Activated CD8-positive, alpha-beta memory T cell treated with anti-CD3 and anti-CD28 coated beads, Interleukin-2, amount 50 U/mL, for 1 hour (primary cell): ENCODE results near the gene LPAR5.
"Not testable (repeated sequence)": the region's sequence is repeated elsewhere in the genome, so short reads cannot be mapped to it uniquely, and the experiment has no call there.

Source experiments
- DNase-seq: peaks from one replicate; pipeline ENCODE4 v3.0.0-alpha.2; 2020; ENCODE audit errors: extremely low read depth

LPAR5 gene

DNA sequence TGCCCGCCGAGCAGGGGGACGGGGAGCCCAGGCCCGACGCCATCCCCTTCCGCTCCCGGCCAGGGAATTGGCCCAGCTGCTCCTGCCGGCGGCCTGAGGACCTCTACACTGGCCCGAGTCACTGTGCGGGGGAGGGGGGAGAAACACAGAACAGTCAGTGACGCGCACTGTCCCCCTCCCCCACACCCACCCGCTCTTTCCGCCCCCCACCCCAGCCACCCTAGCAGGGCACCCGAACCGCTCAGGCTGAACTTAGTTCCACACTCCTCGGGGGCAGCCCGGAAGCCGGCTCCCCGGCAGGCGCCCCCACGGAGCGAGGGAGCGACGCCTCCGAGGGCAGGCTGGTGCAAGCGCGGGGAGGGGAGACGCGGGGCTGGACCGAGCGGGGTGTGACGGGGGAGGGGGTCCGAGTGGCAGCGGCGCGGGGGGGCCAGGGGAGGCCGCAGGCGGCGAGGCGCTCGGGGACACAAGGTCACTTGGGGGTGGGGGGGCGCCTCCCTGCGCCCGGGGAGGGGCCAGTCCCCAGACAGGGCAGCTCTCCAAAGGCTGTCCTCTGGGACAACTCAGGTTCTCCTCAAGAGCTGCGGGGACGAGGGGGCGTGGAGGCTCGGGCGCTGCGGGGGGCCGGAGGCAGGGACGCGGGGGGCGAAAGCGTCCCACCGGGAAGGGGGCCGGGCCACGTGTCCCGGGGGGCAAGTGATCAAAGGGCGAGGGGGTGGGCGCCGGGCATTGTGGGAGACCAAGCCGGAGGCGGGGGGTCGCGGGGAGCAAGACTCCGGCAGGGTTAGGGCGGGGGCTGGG, 29.2 kb downstream of the LPAR5 start:
- peak; percentile 33 for DNase-seq

DNA sequence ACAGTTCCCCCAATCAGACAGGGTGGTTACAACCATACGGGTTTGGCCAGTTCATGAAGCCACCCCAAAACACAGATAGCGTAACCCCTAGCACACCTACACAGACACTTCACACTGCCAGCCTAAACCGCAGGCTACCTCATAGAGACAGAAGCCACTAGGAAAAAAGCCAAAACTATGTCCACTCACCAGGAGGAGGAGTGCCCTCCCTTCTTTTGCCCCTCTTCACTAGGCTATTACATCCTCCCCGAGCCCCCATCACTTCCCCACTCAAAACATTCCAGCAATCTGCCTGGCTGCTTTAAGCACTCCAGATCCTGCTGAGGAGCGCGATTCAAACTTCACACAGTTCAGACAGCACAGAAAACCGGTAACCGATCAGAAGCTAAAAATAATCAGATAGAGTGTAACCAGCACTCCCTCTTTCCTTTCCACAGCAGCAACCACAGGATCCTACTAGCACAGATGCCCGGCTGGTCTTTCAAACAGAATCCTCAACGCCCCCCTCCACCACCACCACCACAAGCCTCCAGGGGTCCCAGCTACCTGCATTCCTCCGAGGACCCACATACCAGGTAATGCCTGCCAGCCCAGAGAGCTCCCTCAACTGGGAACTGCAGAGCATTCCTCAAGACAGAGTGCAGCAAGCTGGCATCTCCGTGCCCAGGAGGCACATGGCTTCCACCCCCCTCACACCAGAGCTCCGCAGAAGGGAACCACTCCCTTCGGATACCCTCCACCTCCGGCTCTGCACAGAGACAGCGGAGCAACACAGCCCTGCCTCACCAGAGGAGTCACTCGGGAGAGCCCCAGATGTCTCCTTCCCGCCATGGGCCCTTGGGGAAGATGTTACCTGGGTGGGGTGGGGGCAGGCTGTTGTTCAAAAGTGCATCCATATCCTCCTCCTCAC, 30.1 kb downstream of the LPAR5 start:
- peak; percentile 25 for DNase-seq

- DNase-seq = no peak
Observed at GRCh38 chr12:6604259-6605029, 31.3 kb downstream of the LPAR5 start.

- no peak for DNase-seq
Observed at GRCh38 chr12:6603095-6603567, 32.6 kb downstream of the LPAR5 start.

DNA sequence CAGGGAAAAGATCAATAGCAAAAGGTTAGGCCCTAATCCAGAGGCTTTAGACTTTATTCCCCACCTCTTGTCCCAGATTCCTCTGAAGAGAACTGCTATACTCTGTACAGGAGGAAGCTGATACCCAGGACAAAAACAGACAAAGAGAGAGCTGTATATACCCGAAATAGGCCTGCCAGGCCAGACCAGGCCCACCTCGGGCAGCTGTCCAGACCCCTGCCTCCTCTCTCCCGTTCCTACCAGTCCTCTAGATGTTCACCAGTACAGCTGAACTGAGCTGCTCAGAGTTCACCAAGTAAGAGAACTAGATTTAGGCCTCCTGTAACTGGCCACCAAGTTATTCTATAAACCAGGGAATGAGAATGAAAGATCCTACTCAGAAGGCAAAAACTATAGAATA, 33.2 kb downstream of the LPAR5 start:
- no peak for DNase-seq

GRCh38 chr12:6595673-6596072, 40.1 kb downstream of the LPAR5 start:
- DNase-seq = not testable (repeated sequence)

DNA sequence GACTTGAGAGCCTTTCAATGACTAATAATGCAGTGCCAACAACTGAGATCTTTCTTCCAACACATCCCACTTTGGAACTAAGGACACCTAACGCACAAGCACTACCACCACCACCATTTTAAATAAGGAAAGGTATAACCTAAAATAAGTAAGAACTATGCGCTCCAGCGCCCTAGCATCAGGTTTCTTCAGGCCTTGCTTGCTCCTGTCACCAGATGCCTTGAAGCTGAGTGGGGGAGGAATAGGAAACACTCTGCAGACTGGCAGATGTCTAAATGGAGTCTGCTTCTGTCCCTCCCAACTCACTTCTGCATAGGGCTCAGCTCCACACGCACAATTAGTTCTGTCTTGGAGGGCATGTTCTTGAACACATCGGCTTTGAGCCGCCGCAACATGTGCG, 43.7 kb downstream of the LPAR5 start:
- no peak for DNase-seq

DNA sequence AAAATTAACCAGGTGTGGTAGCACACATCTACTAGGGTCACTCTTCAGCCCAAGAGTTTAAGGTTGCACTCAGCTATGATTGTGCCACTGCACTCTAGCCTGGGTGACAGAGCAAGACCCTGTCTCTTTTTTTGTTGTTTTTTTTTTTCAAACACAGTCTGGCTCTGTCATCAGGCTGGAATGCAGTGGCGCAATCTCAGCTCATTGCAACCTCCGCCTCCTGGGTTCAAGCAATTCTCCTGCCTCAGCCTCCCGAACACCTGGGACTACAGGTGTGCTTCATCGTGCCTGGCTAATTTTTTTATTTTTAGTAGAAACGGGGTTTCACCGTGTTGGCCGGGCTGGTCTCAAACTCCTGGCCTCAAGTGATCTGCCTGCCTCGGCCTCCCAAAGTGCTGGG, 49.2 kb downstream of the LPAR5 start:
- DNase-seq = not testable (repeated sequence)

DNA sequence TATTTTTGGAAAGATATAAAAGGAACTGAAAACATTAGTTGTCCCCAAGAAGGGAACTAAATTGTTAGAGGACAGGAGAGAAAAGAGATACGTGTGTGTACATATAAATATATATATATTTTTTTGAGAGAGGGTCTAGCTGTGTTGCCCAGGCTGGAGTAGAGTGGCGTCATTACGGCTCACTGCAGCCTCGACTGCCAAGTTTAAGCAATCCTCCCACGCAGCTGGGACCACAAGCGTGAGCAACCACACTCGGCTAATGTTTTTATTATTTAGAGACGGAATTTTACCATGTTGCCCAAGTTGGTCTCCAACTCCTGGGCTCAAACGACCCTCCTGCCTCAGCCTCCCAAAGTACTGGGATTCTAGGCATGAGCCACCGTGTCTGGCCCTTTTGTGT, 51.5 kb downstream of the LPAR5 start:
- DNase-seq = no peak

DNA sequence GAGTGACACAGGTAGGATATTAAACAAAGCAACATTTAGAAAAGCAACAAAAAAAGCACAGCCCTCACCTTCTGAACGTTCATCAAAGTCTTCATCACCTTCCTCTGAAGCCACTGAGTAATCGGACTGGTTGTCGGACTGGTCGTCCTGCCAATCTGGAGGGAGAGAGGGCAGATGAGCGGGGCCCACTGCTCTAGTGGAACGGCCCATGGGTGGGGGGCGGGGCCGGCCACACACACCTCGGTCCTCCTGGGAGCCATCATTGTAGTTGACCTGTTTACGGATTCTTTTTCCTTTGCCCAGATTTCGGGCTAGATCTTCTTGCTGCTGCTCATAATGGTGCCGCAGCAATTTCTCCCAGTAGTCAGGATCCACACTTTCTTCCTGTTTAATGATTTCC, 52.8 kb downstream of the LPAR5 start:
- DNase-seq = no peak

GRCh38 chr12:6582196-6582595, 53.6 kb downstream of the LPAR5 start:
- no peak for DNase-seq

DNA sequence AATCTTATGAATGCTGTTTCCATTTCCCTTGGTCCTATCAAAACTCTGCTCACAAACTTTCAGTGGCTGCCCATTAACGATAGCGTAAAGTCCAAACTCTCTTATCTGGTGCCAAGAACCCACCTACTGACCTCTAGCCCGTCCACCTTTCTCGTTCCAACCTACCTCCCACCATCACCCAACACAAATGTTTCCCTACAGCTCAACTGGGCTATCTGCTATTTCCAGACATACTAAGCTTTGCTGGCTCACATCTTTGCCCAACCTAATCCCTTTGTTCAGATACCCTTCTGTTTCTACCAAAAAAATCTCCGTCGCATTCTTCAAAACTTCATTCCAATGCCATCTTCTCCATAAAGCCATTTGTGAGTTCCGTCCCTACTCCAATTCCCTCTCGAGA, 60.1 kb downstream of the LPAR5 start:
- DNase-seq = no peak

DNA sequence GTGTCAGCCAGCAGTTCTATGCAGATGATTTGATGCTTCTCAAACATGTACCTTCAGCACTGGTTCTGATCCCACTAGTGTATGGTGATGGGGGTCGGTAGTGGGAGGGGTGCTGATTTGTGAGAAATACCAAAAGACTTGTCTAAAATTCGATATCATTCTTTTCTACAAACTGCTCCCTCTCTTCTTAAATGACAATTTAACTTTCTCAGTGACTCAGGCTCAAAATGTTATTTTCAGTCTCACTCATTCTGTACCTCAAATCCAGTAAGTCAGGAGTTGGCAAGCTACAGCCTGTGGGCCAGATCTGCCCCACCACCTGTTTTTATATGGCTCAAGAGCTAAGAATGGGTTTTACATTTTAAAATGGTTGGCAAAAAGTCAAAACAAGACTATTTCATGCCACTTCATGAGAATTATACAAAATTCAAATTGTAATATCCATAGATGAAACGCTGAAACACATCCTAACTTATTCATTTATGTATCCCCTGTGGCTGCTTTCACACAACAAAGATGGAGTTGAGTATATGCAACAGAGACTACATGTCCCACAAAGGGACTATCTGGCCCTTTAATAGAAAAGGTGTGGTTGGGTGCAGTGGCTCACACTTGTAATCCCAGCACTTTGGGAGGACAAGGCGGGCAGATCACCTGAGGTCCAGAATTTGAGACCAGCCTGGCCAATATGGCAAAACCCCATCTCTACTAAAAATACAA, 61.0 kb downstream of the LPAR5 start:
- no peak for DNase-seq

GRCh38 chr12:6573001-6573400, 62.8 kb downstream of the LPAR5 start:
- no peak for DNase-seq

- no peak for DNase-seq
Observed at GRCh38 chr12:6570264-6570887, 65.4 kb downstream of the LPAR5 start.

DNA sequence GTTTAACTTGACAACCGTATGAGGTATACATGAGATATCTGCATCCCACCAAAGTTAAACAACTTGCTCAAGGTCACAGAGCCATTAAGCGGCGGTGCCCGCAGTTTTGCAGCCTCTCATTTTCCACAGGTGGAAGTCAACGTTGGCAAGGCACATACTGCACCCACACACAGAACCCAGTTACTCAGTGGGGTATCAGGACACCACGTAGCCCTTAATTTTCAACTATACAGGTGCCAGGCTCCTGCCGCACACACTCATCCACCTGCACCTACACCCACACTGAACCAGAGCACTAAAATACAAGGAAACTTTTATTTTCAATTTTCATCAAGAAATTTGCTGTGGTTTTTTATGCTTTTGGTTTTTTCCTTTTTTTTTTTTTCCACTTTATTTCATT, 66.0 kb downstream of the LPAR5 start:
- no peak for DNase-seq

DNA sequence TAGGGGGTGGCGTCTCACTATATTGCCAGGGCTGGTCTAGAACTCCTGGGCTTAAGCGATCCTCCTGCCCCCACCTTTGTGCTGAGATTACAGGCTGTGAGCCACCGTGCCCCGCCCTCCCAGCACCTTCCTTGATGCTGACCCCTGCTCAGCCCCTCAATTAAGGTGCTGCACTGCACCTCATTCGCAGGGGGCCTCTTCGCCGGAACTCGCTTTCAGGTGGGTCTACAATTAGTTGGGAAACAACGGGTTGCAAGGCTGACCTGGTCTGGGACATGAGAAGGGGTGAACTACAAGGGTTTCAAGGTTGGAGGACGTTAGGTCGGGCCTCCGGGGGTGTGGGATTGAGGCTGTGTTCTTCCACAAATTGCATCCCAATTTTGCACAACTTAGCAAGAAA, 66.4 kb downstream of the LPAR5 start:
- DNase-seq = no peak
